ENCODE data around the gene CHAF1A. TPM values are rescaled to one million over a fixed set of nuclear protein-coding genes. Genes with fewer than 3 reads are reported as not detected.

CHAF1A gene
- total RNA-seq, 1 donor from 2014 or later, result 5.4 TPM

GRCh38 chr19:4376028-4376670, 26.3 kb upstream of the CHAF1A start:
- DNase-seq, result no peak
- ATAC-seq (ENCODE audit: poor library complexity), result no peak
- intact Hi-C loops (cut with DNase I), result no loop called here

- ATAC-seq (ENCODE audit: poor library complexity) (no peak), DNase-seq (no peak)
- intact Hi-C loops (cut with DNase I), result no loop called here
Measured at GRCh38 chr19:4376671-4376990, 25.8 kb upstream of the CHAF1A start.

GRCh38 chr19:4376991-4377781, 25.3 kb upstream of the CHAF1A start:
- ATAC-seq (ENCODE audit: poor library complexity) (no peak), DNase-seq (no peak)
- intact Hi-C loops (cut with DNase I), result no loop called here

GRCh38 chr19:4378886-4379285, 23.6 kb upstream of the CHAF1A start:
- no peak for ATAC-seq (ENCODE audit: poor library complexity)
- DNase-seq, result no peak
- intact Hi-C loops (cut with DNase I), result no loop called here

GRCh38 chr19:4379383-4380253, 22.8 kb upstream of the CHAF1A start:
- ATAC-seq (ENCODE audit: poor library complexity), result peak; percentile 18
- intact Hi-C loops (cut with DNase I), result no loop called here
- DNase-seq, result peak; percentile 52

- peak; percentile 30 for ATAC-seq (ENCODE audit: poor library complexity)
- intact Hi-C loops (cut with DNase I), result no loop called here
Measured at GRCh38 chr19:4380254-4380727, 22.1 kb upstream of the CHAF1A start.

GRCh38 chr19:4385291-4386040, 17.0 kb upstream of the CHAF1A start:
- intact Hi-C loops (cut with DNase I), result no loop called here
- no peak for ATAC-seq (ENCODE audit: poor library complexity)
- DNase-seq, result no peak

More at GRCh38 chr19:4380254-4380727, 22.1 kb upstream of the CHAF1A start:
- DNase-seq, result peak; percentile 76

- DNase-seq (no peak), ATAC-seq (ENCODE audit: poor library complexity) (no peak)
- intact Hi-C loops (cut with DNase I), result no loop called here
Measured at GRCh38 chr19:4386041-4386782, 16.2 kb upstream of the CHAF1A start.

GRCh38 chr19:4388337-4389063, 13.9 kb upstream of the CHAF1A start:
- intact Hi-C loops (cut with DNase I), result no loop called here
- ATAC-seq (ENCODE audit: poor library complexity) (peak; percentile 74), DNase-seq (peak; percentile 58)

GRCh38 chr19:4389064-4389375, 13.4 kb upstream of the CHAF1A start:
- intact Hi-C loops (cut with DNase I), result no loop called here
- DNase-seq, result no peak

GRCh38 chr19:4389511-4390016, 12.9 kb upstream of the CHAF1A start:
- ATAC-seq (ENCODE audit: poor library complexity) (no peak), DNase-seq (no peak)
- intact Hi-C loops (cut with DNase I), result no loop called here

More at GRCh38 chr19:4389064-4389375, 13.4 kb upstream of the CHAF1A start:
- ATAC-seq (ENCODE audit: poor library complexity), result no peak

GRCh38 chr19:4390017-4390566, 12.3 kb upstream of the CHAF1A start:
- intact Hi-C loops (cut with DNase I), result no loop called here
- ATAC-seq (ENCODE audit: poor library complexity) (peak; percentile 39), DNase-seq (no peak)

- no peak for DNase-seq
- intact Hi-C loops (cut with DNase I), result no loop called here
- peak; percentile 4 for ATAC-seq (ENCODE audit: poor library complexity)
Measured at GRCh38 chr19:4390567-4391305, 11.7 kb upstream of the CHAF1A start.

GRCh38 chr19:4391306-4391693, 11.1 kb upstream of the CHAF1A start:
- intact Hi-C loops (cut with DNase I), result no loop called here
- no peak for ATAC-seq (ENCODE audit: poor library complexity)
- no peak for DNase-seq

- ATAC-seq (ENCODE audit: poor library complexity) (peak; percentile 18), DNase-seq (peak; percentile 68)
- intact Hi-C loops (cut with DNase I), result no loop called here
Measured at GRCh38 chr19:4391701-4392483, 10.5 kb upstream of the CHAF1A start.

Data from Right ventricle myocardium superior (tissue), 1 donor.